Spinal cord (tissue), 10 donors: Measurements from ENCODE around the gene MPPED2. TPM values are rescaled to one million over a fixed set of nuclear protein-coding genes. Genes with fewer than 3 reads are reported as not detected.

Source experiments
- DNase-seq, 6 donors: peaks; one replicate each; pipeline versions ENCODE4 v3.0.0 to v3.0.0-alpha.2; 2013 to 2015; ENCODE audit warnings: low spot score in 6 of 6, low read depth in 4 of 6
- H3K27ac ChIP-seq: one replicate; pipeline ENCODE4 v1.5.1; 2013; ENCODE audit warnings: low read depth, low read length, control low read depth
- H3K27me3 ChIP-seq: one replicate; pipeline ENCODE4 v1.6.1; 2013; ENCODE audit warnings: low read length; ENCODE audit not compliant: control insufficient read depth, insufficient read depth
- H3K36me3 ChIP-seq: one replicate; pipeline ENCODE4 v1.6.1; 2013; ENCODE audit warnings: low read length; ENCODE audit not compliant: control insufficient read depth, insufficient read depth
- H3K4me1 ChIP-seq: one replicate; pipeline ENCODE4 v1.6.1; 2013; ENCODE audit warnings: low read length; ENCODE audit not compliant: control insufficient read depth, insufficient read depth
- H3K4me3 ChIP-seq: one replicate; pipeline ENCODE4 v1.5.1; 2013; ENCODE audit warnings: low read depth, low read length, control low read depth
- H3K9me3 ChIP-seq: one replicate; pipeline ENCODE4 v1.6.1; 2013; ENCODE audit warnings: low read length; ENCODE audit not compliant: control insufficient read depth, insufficient read depth
- WGBS: methylation state at CpG from one replicate; pipeline ENCODE4 v1.1.5; 2013; ENCODE audit warnings: missing lambda C conversion rate; ENCODE audit not compliant: insufficient coverage; 5-methylcytosine and 5-hydroxymethylcytosine counted together
- polyA plus RNA-seq, 2 donors: library from polyadenylated mRNA; unstranded; fragments of 120-200 nt; gene quantifications; one replicate each; pipeline ENCODE4 v1.2.1, GENCODE V29; 2013; ENCODE audit not compliant: insufficient read length in 2 of 2
- total RNA-seq, 2 donors: library from RNA; depleted of rRNA in 1 of 2; stranded (reverse); fragments of 120-200 nt in 1 of 2; fragments of >200 nt in 1 of 2; gene quantifications; one replicate each; pipeline versions ENCODE4 v1.2.3 to v1.2.4, GENCODE V29; 2013 to 2014
- donor health status: healthy.

Gene MPPED2
- total and polyA plus RNA-seq, 4 donors, result 30.7 to 72.2 (median 71.0) TPM

DNA sequence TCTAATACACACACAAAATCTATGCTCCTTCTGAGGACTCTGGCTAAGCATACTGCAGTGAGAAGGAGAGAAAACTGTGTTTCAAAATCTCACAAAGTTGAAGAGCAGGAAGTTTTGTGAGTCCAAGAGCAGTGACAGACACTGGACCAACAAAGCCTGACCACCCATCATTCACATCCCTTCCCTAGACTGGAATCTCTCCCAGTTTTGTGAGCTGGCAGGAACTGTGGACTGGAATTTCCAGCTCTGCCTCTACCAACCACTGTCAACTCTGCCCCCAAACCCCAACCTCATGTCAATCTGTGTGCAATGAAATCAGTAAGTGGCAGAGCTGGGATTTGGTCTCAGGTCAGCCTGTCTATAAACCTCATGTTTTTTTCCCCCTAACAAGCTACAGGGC lies 150.7 kb downstream of the MPPED2 start:
- no peaks in the 10 kb centered on the region for H3K36me3 ChIP-seq
- H3K4me1 ChIP-seq, result no peaks in the 10 kb centered on the region
- no peaks in the 10 kb centered on the region for H3K9me3 ChIP-seq
- peak in 1 of 6 donors; percentile 45 for DNase-seq
- H3K4me3 ChIP-seq, result no peak overlapping the region
- no peak overlapping the region for H3K27ac ChIP-seq
- H3K27me3 ChIP-seq, result no peaks in the 10 kb centered on the region

DNA sequence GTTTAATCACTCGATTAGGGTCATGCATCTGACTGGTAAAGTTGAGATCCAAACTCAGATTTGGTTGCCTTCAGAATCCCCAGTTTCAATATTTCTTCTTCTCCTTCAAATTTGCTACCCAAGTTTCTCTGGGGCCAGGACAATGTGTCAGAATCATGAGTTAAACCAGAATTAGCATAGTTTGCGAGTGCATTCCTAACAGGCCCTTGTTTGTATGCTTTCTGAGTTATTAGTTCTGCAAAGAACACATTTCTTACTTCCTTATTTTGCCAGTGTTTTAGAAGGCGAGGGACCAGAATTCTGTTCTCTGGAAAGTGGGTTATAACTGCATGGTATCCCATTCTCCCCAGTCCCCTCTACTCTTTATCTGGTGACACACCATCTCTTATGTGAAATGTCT lies 151.3 kb downstream of the MPPED2 start:
- Histone ChIP-seq H3K9me3 (no peaks in the 10 kb centered on the region), H3K36me3 (no peaks in the 10 kb centered on the region), H3K4me1 (no peaks in the 10 kb centered on the region), H3K27me3 (no peaks in the 10 kb centered on the region), H3K4me3 (no peak overlapping the region), H3K27ac (no peak overlapping the region)
- WGBS, result no CpG with 5 or more reads among the region's 3 CpGs
- DNase-seq, result no peak

DNA sequence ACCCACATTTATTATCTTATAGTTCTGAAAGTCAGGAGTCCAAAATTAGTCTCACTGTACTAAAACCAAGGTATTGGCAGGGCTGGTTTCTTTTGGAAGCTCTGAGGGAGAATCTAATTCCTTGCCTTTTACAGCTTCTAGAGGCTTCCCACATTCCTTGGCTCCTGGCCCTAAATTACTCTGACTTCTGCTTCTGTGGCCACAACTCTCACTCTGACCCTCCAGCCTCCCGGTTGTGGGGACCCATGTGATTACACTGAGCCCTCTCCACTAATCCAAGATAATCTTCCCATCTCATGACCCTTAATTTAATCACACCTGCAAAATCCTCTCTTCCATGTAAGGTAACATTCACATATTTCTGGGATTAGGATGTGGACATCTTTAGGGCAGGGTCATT lies 152.3 kb downstream of the MPPED2 start:
- H3K27ac ChIP-seq, result no peak overlapping the region
- H3K9me3 ChIP-seq, result no peaks in the 10 kb centered on the region
- no peak for DNase-seq
- H3K36me3 ChIP-seq, result no peaks in the 10 kb centered on the region
- no peak overlapping the region for H3K4me3 ChIP-seq
- H3K4me1 ChIP-seq, result no peaks in the 10 kb centered on the region
- H3K27me3 ChIP-seq, result no peaks in the 10 kb centered on the region
- WGBS, result 83% methylated on average over 1 of the region's 1 CpG

DNA sequence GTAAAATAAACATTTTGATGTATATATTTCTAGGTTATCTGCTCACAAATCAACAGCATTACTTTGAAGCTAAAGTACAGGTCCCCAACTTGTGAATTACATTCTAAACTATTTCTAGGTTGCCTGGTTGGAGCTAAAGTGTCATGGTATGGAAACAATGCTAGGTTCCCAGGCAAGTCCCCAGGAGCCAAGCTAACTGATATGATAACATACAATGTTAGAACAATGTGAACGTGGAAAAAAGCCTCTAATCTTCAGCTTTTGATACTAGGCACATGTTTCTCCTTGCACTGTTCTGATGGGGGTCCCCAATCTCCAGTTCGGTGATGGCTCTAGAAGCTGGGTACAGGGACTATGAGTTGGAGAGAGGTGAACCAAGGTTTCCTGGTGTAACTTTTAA lies 153.4 kb downstream of the MPPED2 start:
- Histone ChIP-seq H3K36me3 (no peaks in the 10 kb centered on the region), H3K4me3 (no peak overlapping the region), H3K9me3 (no peaks in the 10 kb centered on the region), H3K27me3 (no peaks in the 10 kb centered on the region), H3K4me1 (no peaks in the 10 kb centered on the region), H3K27ac (no peak overlapping the region)
- WGBS, result no CpG with 5 or more reads among the region's 2 CpGs
- DNase-seq, result no peak

DNA sequence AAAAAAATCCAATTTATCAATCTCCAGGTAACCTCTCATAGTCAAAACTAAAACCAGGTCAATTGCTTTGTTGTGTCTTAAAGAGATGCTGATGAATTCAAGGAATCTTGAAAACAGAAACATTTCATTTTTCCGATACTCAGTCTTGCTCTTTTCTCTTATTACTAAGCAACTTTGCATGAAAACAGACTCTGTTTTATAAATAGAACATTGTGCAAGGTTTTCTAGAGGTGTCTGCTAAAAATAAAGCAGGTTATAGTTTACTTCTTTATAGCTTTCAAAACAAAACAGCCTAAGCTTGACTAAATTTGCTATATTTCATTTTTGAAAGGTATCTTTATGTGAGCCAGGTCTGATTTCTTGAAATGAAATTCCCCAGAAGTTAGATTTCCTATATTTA lies 154.0 kb downstream of the MPPED2 start:
- Histone ChIP-seq H3K4me3 (no peak overlapping the region), H3K27me3 (no peaks in the 10 kb centered on the region), H3K4me1 (no peaks in the 10 kb centered on the region), H3K36me3 (no peaks in the 10 kb centered on the region), H3K27ac (no peak overlapping the region), H3K9me3 (no peaks in the 10 kb centered on the region)
- no CpG with 5 or more reads among the region's 1 CpG for WGBS
- DNase-seq, result no peak

DNA sequence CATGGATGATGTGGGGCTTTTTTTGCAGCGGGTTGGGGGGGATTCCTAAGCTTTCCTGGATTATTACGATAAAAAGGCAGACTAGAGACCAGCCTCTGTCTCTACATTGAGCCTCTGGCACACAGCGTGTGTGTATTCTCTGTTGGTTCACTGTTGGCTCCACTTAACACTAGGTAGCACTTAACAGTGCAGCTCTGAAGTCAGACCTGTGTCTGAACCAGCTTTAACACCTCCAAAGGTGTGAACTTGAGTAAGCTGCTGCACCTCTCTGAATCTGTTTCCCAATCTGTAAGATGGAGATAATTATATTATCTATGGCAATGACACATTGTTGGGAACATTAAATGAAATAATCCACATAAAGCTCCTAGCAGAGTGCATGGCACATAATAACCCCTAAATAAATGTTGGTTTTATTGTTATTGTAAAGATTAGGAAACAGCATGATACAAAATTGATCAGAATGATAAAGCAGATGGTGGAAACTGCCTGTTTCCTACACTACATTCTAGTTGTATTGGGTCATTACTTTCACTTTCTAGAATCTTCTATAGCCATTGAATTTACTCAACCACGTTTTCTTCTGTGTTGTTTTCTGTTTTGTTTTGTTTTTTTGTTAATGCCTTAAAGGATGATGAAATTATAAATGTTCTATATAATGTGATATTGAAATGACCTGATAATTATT lies 154.9 kb downstream of the MPPED2 start:
- no CpG with 5 or more reads among the region's 4 CpGs for WGBS
- H3K27ac ChIP-seq, result no peak overlapping the region
- no peak overlapping the region for H3K4me3 ChIP-seq
- no peak for DNase-seq
- H3K36me3 ChIP-seq, result no peaks in the 10 kb centered on the region
- no peaks in the 10 kb centered on the region for H3K9me3 ChIP-seq
- H3K4me1 ChIP-seq, result peaks cover 3% of the 10 kb centered on the region
- no peaks in the 10 kb centered on the region for H3K27me3 ChIP-seq

DNA sequence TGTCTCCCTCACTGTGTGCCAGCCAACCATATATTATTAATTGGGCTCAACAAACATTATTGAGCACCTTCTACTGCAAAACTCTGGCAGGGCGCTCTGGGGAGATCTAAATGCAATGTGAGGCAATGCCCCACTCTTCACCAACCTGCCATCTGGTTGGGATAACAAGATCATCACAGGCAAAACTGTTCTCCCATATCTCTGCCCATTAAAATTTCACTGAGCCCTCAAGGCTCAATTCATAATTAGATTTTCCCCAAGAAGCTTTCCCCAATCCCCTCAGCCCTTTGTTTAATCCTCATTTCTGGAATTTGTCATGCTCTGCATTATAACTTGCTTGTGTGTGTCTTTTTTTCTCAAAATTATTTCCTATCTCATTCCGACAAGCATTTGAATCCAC lies 156.6 kb downstream of the MPPED2 start:
- WGBS, result 67% methylated on average over 1 of the region's 2 CpGs

DNA sequence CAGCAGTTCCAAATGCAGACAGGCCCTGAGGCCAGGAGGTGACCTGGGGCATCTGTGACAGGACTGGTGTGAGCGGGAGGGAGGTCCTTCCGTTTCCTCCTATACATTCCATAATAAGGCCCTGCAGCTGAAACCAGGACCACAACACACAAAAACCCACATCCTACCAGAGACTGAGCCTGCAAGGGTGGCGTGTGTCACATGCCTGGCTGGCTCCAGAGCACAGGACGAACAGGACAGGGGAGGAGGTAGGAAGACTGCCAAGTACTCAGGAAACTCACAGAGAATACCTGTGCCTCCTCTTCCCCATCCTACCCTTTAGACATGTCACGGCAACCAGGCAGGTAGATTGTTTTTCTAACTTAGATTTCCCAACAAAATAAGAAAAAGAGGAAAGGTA lies 159.4 kb downstream of the MPPED2 start:
- Histone ChIP-seq H3K4me3 (no peak overlapping the region), H3K27ac (no peak overlapping the region), H3K4me1 (peaks cover 27% of the 10 kb centered on the region), H3K9me3 (no peaks in the 10 kb centered on the region), H3K27me3 (no peaks in the 10 kb centered on the region), H3K36me3 (no peaks in the 10 kb centered on the region)
- DNase-seq, result no peak
- no CpG with 5 or more reads among the region's 5 CpGs for WGBS

More for the DNA sequence above, 156.6 kb downstream of the MPPED2 start:
- DNase-seq, result peak in 1 of 6 donors; percentile 43
- H3K27me3 ChIP-seq, result no peaks in the 10 kb centered on the region
- no peak overlapping the region for H3K27ac ChIP-seq
- no peaks in the 10 kb centered on the region for H3K9me3 ChIP-seq
- H3K4me3 ChIP-seq, result no peak overlapping the region
- H3K4me1 ChIP-seq, result peaks cover 8% of the 10 kb centered on the region
- no peaks in the 10 kb centered on the region for H3K36me3 ChIP-seq

DNA sequence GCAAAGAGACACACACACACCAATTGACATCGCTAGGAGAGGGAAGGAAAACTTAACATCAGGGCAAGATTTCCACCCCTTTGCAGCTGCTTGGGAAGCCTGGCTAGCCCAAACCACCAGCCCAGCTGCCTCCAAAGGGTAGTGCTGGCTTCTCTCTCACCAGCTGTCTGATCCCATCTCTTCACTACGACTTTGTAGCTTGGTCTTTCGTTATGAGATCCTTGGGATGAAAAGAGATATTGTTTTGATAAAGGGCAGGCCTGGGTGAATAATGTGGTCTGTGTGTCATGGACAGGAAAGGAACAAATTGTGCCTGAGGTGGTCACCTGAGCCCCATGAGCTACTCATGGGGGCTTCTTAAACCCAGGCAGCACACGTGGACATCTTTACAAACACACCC lies 161.3 kb downstream of the MPPED2 start:
- Histone ChIP-seq H3K27ac (no peak overlapping the region), H3K27me3 (no peaks in the 10 kb centered on the region), H3K9me3 (no peaks in the 10 kb centered on the region), H3K4me1 (peaks cover 27% of the 10 kb centered on the region), H3K36me3 (no peaks in the 10 kb centered on the region), H3K4me3 (no peak overlapping the region)
- WGBS, result 83% methylated on average over 1 of the region's 4 CpGs
- DNase-seq, result peak in 1 of 6 donors; percentile 30

DNA sequence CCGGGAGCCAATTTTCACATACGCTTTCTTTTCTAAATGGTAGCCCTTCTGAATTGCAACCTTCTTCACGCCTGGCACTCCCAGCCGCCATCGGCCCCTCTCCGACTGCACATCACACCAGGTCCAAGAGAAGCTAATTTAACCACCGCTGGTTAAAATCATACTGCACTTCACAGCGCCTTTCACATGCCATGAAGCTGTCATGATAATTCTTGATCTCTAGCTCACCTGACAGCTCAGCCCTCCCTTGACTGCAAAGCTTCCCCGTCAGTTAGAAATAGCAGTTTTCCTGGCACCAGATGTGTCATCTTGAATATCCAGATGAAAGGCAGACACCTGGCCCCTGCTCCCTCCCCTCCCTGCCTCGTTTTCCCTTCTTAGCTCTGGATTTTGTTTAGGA lies 161.8 kb downstream of the MPPED2 start:
- Histone ChIP-seq H3K4me3 (no peak overlapping the region), H3K9me3 (no peaks in the 10 kb centered on the region), H3K36me3 (no peaks in the 10 kb centered on the region), H3K4me1 (peaks cover 27% of the 10 kb centered on the region), H3K27ac (no peak overlapping the region), H3K27me3 (no peaks in the 10 kb centered on the region)
- WGBS, result 69% methylated on average over 10 of the region's 10 CpGs
- peak in 1 of 6 donors; percentile 53 for DNase-seq
